CD4-positive, alpha-beta T cell treated with Interferon alpha-2 for 1 hour (primary cell): ENCODE results near the gene COX19.
"Not testable (repeated sequence)": the region's sequence is repeated elsewhere in the genome, so short reads cannot be mapped to it uniquely, and the experiment has no call there.

Experiments used
- DNase-seq, 2 donors: peaks; one replicate each; pipeline ENCODE4 v3.0.0-alpha.2; 2020 to 2022

COX19 gene

GRCh38 chr7:976901-977325 lies 1.6 kb upstream of the COX19 start:
- DNase-seq = no peak

- no peak for DNase-seq
Measured at GRCh38 chr7:975702-976473, 539 bp upstream of the COX19 start.

- DNase-seq = no peak
Measured at GRCh38 chr7:974172-974571, 1.2 kb downstream of the COX19 start.

DNA sequence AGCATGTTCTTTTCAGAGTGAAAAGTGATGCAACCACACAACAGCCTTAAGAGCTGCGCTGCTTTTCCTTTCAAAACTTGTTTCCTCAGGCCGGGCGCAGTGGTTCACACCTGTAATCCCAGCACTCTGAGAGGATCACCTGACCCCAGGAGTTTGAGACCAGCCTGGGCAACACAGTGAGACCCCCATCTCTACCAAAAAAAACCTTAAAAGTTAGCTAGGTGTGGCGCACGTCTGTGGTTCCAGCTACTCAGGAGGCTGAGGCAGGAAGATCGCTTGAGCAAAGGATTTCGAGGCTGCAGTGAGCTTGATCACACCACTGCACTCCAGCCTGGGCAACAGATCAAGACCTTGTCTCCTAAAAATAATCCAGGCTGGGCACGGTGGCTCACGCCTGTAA lies 2.0 kb downstream of the COX19 start:
- DNase-seq = no peak

DNA sequence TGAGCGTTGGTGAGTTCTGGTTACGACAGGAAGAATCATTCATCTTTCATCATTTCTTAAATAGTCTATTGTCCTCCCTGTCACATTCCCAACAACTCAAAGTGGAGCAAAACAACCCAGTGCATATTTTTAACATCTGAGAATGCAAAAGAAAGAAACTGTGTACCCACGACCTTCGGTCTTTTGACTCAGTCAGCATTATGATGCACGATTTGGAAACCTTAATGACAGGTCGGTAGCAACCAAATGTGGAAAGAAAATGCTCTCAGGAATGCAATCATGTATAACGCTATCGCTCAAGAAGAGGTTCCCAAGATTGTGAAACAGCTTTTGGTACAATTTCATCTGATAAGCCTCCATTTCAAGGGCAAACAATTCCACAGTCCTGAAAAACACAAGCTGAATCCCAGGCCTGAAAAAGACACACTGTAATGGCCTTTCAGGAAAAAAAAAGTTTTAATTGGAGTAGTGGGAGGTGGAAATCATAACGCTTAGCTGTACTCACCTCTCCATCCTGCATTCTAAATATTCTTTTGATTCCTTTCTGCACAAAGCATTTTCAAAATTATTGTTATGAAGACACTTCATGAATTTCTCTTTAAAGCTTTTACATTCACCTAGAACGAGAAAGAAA lies 2.6 kb downstream of the COX19 start:
- DNase-seq = no peak

GRCh38 chr7:972110-972509 lies 3.2 kb downstream of the COX19 start:
- no peak for DNase-seq

DNA sequence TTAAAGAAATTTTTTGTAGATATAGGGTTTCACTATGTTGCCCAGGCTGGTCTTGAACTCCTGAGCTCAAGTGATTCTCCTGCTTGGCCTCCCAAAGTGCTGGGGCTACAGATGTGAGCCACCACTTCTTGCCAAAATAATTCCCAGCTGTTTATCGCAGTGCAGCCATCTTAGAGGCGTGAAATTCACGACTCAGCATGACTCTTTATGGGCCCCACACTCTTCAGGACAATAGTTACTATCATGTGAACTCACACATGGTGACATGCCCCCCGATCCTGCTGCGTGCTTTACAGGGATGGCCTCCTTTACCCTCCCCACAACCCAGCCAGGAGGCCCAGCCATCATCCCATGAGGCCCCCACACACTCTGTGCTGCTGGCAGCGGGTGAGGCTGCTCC lies 4.6 kb downstream of the COX19 start:
- no peak for DNase-seq

DNA sequence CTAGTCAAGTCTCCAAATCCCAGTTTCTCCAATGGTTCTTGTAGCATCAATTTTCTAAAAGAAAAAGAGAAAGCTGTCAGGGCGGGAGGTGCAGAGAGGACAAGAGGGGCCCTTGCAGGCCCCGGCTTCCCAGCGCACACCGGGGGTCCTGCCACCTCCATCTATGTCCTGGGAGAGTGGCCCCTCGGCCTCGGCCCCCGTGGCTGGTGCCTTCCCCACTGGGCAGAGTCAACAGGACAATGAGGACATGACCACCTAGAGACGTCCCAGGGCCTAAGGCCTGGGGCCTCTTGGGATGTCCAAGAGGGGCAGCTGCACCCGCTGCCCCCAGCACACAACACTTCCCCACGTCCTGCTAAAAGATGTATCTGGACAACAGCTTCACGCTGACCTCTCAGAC lies 5.9 kb downstream of the COX19 start:
- no peak for DNase-seq

- DNase-seq = no peak
Measured at GRCh38 chr7:968205-969105, 6.9 kb downstream of the COX19 start.

- no peak for DNase-seq
Measured at GRCh38 chr7:967361-968082, 7.8 kb downstream of the COX19 start.

DNA sequence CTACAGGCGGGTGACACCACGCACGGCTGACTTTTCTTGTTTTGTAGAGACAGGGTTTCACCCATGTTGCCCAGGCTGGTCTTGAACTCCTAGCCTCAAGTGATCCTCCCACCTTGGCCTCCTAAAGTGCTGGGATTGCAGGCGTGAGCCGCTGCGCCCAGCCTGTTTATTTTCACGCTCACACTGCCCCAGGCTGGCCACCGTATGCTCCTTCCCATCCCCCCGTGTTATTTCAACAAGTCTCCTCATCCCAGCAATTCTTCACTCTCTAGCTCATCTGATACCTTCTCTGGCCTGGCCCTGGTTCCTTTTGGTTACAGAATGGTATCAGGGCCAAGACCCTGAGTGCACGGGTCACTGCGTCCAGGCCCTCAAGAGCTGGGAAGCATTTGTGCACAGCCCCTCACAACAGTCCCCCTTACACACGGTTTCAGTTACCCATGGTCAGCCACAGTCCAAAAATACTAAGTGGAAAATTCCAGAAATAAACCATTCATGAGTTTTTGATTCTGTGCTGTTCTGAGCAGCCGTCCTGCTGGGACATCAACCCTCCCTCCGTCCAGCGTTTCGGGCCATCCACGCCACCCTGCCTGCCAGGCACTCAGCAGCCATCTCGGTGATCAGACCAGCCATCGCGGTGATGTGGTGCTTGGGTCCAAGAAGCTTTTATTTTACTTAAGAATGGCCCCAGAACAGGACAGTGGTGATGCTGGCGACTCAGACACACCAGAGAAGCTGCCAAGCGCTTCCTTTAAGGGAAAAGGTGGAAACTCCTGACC lies 8.9 kb downstream of the COX19 start:
- DNase-seq = no peak

DNA sequence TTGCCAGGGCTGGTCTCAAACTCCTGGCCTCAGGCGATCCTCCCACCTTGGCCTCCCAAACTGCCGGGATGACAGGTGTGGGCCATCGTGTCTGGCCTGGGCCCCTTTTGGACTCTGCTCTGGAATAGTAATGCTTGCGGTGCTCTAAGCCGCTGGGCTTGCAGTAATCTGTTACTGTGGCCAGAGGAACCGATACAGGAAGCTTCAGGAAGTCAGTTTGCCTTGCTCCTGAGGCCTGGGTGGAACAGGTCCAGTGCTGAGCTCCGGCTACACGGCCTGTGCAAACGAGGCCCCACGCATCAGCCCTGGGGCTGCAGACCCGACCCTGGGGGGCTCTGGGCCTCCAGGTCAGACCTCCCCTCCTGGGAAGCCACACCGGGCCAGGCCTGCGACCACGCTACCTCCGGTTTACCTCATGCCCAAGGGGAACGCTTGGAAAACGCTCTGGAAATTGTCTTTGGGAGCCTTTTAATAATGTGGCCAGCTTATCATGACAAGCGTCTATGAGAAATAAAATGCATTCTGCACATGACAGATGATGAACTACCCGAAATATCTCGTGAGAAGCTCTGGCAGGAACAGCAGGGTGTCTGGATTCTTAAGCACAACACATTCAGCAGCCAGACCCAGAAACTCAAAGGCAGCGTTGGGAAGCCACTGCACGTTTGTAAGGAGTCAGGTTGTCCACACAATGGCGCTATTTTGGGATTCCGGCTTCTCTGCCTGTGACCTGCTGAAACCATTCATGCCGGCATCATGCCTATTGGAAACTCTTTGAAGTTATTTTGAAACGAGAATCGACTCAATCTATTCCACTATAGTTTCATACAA lies 10.7 kb downstream of the COX19 start:
- DNase-seq = no peak

DNA sequence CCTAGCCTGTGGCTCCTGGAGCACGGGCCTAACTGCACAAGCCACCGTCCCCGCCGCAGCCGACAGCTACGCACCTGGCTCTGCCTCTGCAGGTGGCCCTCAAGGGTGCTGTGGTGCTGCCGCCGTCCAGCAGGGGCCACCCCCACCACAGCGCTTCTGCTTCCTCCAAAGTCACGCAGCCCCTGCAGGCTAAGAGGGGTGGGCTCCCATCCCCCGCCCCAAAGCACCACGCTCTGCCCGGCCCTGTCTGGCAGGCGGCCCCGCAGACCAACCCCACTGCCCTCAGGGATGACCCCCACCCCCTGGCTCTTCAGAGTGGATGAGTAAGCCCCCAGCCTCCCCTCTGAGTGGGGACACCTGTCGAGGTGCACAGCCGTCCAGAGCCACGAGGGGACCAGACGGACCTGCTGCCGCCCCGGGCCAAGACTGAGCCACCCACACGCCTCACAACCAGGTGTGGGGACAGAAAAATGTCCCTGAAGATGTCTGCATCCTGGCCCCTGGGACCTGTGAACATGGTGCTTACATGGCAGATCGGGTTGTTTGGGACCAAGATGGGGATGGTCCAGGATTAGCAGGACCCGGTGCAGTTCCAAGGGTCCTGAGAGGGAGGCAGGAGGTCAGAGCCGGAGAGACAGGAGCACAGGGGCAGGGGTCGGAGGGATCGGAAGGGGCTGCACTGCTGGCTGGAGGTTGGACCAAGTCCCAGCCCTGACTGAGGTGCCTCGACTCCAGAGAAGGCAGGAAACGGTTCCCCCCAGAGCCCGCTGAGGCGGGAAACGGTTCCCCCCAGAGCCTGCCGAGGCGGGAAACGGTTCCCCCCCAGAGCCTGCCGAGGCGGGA lies 11.9 kb downstream of the COX19 start:
- DNase-seq = no peak

DNA sequence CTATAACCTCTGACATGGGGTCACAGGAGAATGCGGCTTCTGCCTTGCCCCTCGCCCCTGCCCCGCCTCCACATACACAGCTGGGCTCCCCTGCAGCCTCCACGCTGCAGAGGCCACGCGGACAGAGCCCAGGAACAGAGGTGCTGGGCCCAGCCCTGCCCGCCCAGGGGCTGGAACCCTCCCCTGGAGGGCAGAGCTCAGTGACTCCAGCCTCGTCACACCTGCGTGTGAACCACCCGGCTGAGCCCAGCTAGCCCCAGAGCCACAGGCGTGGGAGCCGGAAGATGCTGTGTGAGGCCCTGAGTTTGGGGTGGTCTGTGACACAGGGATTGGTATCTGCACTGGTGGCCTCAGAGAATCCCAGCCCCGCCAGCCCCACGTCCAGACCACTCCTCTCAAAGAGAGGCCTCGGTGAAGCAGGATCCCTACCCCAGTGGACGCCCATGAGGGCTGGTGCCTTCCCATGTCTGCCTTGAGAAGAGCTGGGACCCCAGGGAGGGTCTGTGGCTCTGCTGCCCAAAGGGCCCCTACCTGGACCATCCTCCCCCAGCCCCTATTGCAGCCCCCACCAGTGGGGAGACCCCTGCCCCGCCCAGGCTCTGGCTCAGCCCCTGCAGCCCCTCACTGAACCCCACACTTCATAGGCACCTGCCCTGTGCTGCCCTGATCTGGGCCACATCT lies 12.8 kb downstream of the COX19 start:
- no peak for DNase-seq

DNA sequence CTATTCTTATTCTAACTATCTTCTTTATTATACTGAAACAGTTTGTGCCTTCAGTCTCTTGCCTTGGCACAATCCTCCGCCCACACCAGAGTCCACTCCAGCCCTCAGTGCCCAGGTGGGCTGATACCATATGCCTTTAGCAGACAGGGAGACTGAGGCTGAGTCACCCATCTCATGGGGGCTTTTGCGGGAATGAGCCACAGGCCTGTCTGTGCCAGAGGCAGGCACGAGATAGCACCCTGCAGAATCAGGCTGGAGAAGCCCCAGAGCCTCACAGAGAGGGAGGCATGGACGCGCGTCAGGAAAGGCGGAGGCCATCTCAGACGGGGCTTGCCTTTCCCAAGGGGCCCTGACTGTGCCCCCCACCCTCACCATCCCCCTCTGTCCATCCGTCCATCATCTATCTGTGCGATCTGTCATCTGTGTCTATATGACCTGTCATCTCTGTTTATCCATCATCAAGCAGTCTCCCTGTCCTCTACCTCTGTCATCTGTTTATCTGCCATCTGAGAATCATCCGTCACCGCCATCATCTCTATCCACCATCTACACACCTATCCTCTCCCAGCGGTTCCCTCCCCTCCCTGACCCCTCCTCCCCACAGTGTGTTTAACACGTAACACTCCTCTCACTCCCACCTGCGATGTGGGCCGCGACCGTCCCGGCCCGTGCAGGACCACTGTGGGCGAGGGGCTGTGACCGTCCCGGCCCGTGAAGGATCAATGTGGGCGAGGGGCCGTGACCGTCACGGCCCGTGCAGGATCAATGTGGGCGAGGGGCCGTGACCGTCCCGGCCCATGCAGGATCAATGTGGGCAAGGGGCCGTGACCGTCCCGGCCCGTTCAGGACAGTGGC lies 13.6 kb downstream of the COX19 start:
- DNase-seq = no peak

DNA sequence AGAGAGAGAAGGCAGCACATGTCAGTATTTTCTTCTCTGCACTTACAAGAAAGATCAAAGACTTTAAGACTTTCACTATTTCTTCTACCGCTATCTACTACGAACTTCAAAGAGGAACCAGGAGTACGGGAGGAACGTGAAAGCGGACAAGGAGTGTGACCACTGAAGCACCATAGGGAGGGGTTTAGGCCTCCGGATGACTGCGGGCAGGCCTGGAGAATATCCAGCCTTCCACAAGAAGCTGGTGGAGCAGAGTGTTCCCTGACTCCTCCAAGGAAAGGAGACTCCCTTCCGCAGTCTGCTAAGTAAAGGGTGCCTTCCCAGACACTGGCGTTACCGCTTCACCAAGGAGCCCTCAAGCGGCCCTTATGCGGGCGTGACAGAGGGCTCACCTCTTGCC lies 14.4 kb downstream of the COX19 start:
- DNase-seq = not testable (repeated sequence)

GRCh38 chr7:960269-960871 lies 15.0 kb downstream of the COX19 start:
- DNase-seq = no peak

DNA sequence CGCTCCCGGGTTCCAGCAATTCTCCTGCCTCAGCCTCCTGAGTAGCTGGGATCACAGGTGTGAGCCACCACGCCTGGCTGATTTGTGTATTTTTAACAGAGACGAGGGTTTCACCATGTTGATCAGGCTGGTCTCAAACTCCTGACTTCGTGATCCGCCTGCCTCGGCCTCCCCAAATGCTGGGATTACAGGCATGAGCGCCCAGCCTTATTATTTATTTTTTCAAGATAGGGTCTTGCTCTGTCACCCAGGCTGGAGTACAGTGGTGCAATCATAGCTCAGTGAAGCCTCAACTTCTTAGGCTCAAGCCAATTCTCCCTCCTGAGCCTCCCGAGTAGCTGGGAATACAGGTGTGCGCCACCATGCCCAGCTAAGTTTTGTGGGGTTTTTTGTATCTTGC lies 15.6 kb downstream of the COX19 start:
- not testable (repeated sequence) for DNase-seq
